NCI-H526 (cell line): ENCODE data around the gene UGGT2.
"Not testable (repeated sequence)": the region's sequence is repeated elsewhere in the genome, so short reads cannot be mapped to it uniquely, and the experiment has no call there.

Experiments
- DNase-seq, 2 experiments: peaks; one replicate each; lab custom pipeline; 2025; lab: John Stamatoyannopoulos, UW

The UGGT2 gene

GRCh38 chr13:95968906-95969305, 84.3 kb downstream of the UGGT2 start:
- DNase-seq, result no peak

GRCh38 chr13:95957331-95957730, 95.9 kb downstream of the UGGT2 start:
- DNase-seq, result no peak

- no peak for DNase-seq
Measured at GRCh38 chr13:95956589-95957148, 96.5 kb downstream of the UGGT2 start.

- no peak for DNase-seq
Measured at GRCh38 chr13:95955719-95956118, 97.5 kb downstream of the UGGT2 start.

- DNase-seq, result peak in 1 of 2 experiments; percentile 24
Measured at GRCh38 chr13:95955255-95955654, 97.9 kb downstream of the UGGT2 start.

GRCh38 chr13:95954266-95954665, 98.9 kb downstream of the UGGT2 start:
- no peak for DNase-seq

GRCh38 chr13:95950103-95950502, 103.1 kb downstream of the UGGT2 start:
- DNase-seq, result no peak

- DNase-seq, result no peak
Measured at GRCh38 chr13:95948656-95949055, 104.5 kb downstream of the UGGT2 start.

- no peak for DNase-seq
Measured at GRCh38 chr13:95937714-95938320, 115.4 kb downstream of the UGGT2 start.

GRCh38 chr13:95931300-95932025, 121.7 kb downstream of the UGGT2 start:
- DNase-seq, result no peak

- DNase-seq, result no peak
Measured at GRCh38 chr13:95929430-95929829, 123.8 kb downstream of the UGGT2 start.

GRCh38 chr13:95928367-95928906, 124.8 kb downstream of the UGGT2 start:
- not testable (repeated sequence) for DNase-seq

GRCh38 chr13:95926231-95926630, 127.0 kb downstream of the UGGT2 start:
- DNase-seq, result no peak

GRCh38 chr13:95924389-95924994, 128.7 kb downstream of the UGGT2 start:
- no peak for DNase-seq

- DNase-seq, result peak; percentile 43 to 49
Measured at GRCh38 chr13:95921485-95921884, 131.7 kb downstream of the UGGT2 start.

GRCh38 chr13:95920485-95920884, 132.7 kb downstream of the UGGT2 start:
- DNase-seq, result peak; percentile 58 to 68

GRCh38 chr13:95918860-95919259, 134.3 kb downstream of the UGGT2 start:
- no peak for DNase-seq

- peak; percentile 12 to 47 for DNase-seq
Measured at GRCh38 chr13:95914991-95915501, 138.2 kb downstream of the UGGT2 start.

GRCh38 chr13:95906999-95907398, 146.2 kb downstream of the UGGT2 start:
- no peak for DNase-seq

- no peak for DNase-seq
Measured at GRCh38 chr13:95903569-95903968, 149.6 kb downstream of the UGGT2 start.

GRCh38 chr13:95902741-95903140, 150.5 kb downstream of the UGGT2 start:
- no peak for DNase-seq

- no peak for DNase-seq
Measured at GRCh38 chr13:95898256-95898655, 154.9 kb downstream of the UGGT2 start.
